ENCODE results near the gene BMP6. TPM values are rescaled to one million over a fixed set of nuclear protein-coding genes. Genes with fewer than 3 reads are reported as not detected.

BMP6 gene
- total RNA-seq, 1 experiment from 2014 or later = 1.9 TPM

GRCh38 chr6:7818257-7819214 is 92.6 kb downstream of the BMP6 start:
- H3K4me1 ChIP-seq (ENCODE audit: insufficient read depth, low read length, poor library complexity, severe bottlenecking) = no peaks in the 10 kb centered on the region
- BruUV-seq (replicated peaks) = no TSS peak
- no peaks in the 10 kb centered on the region for H3K9me3 ChIP-seq (ENCODE audit: low read depth, low read length, poor library complexity, severe bottlenecking)
- H3K36me3 ChIP-seq (ENCODE audit: insufficient read depth, low read length, poor library complexity, severe bottlenecking) = no peaks in the 10 kb centered on the region
- no peak overlapping the region for H3K4me3 ChIP-seq (ENCODE audit: low read depth, low read length, poor library complexity, severe bottlenecking)
- TF ChIP-seq CTCF (conservative IDR thresholded peaks at IDR 0.05; ENCODE audit: low read depth, low read length) (no peak), EZH2 (IDR thresholded peaks at IDR 0.05; ENCODE audit: borderline replicate concordance, low read depth, low read length, poor library complexity, severe bottlenecking) (no peak)
- no peak for DNase-seq (ENCODE audit: low spot score)
- no peaks in the 10 kb centered on the region for H3K27me3 ChIP-seq (replicated peaks; ENCODE audit: insufficient read depth, low read depth, low read length, poor library complexity)
- H3K27ac ChIP-seq (ENCODE audit: low read depth, low read length, poor library complexity, severe bottlenecking) = no peak overlapping the region
- ChIA-PET CTCF (no interaction called here), POLR2A (ENCODE audit: low non-redundant PET) (no interaction called here)
- intact Hi-C loops (cut with micrococcal nuclease; ENCODE audit: unreplicated experiment) = no loop called here

GRCh38 chr6:7819431-7820015 is 93.6 kb downstream of the BMP6 start:
- no peak overlapping the region for H3K4me3 ChIP-seq (ENCODE audit: low read depth, low read length, poor library complexity, severe bottlenecking)
- no peaks in the 10 kb centered on the region for H3K4me1 ChIP-seq (ENCODE audit: insufficient read depth, low read length, poor library complexity, severe bottlenecking)
- no peak overlapping the region for H3K27ac ChIP-seq (ENCODE audit: low read depth, low read length, poor library complexity, severe bottlenecking)
- no peaks in the 10 kb centered on the region for H3K36me3 ChIP-seq (ENCODE audit: insufficient read depth, low read length, poor library complexity, severe bottlenecking)
- DNase-seq (ENCODE audit: low spot score) = no peak
- BruUV-seq (replicated peaks) = no TSS peak
- H3K27me3 ChIP-seq (replicated peaks; ENCODE audit: insufficient read depth, low read depth, low read length, poor library complexity) = no peaks in the 10 kb centered on the region
- CTCF ChIA-PET = no interaction called here
- POLR2A ChIA-PET (ENCODE audit: low non-redundant PET) = no interaction called here
- TF ChIP-seq CTCF (conservative IDR thresholded peaks at IDR 0.05; ENCODE audit: low read depth, low read length) (no peak), EZH2 (IDR thresholded peaks at IDR 0.05; ENCODE audit: borderline replicate concordance, low read depth, low read length, poor library complexity, severe bottlenecking) (no peak)
- intact Hi-C loops (cut with micrococcal nuclease; ENCODE audit: unreplicated experiment) = no loop called here
- H3K9me3 ChIP-seq (ENCODE audit: low read depth, low read length, poor library complexity, severe bottlenecking) = no peaks in the 10 kb centered on the region

- Histone ChIP-seq H3K27me3 (replicated peaks; ENCODE audit: insufficient read depth, low read depth, low read length, poor library complexity) (no peaks in the 10 kb centered on the region), H3K4me3 (ENCODE audit: low read depth, low read length, poor library complexity, severe bottlenecking) (no peak overlapping the region), H3K4me1 (ENCODE audit: insufficient read depth, low read length, poor library complexity, severe bottlenecking) (no peaks in the 10 kb centered on the region), H3K36me3 (ENCODE audit: insufficient read depth, low read length, poor library complexity, severe bottlenecking) (no peaks in the 10 kb centered on the region), H3K9me3 (ENCODE audit: low read depth, low read length, poor library complexity, severe bottlenecking) (no peaks in the 10 kb centered on the region), H3K27ac (ENCODE audit: low read depth, low read length, poor library complexity, severe bottlenecking) (no peak overlapping the region)
- CTCF ChIA-PET = no interaction called here
- TF ChIP-seq CTCF (conservative IDR thresholded peaks at IDR 0.05; ENCODE audit: low read depth, low read length) (no peak), EZH2 (IDR thresholded peaks at IDR 0.05; ENCODE audit: borderline replicate concordance, low read depth, low read length, poor library complexity, severe bottlenecking) (no peak)
- no peak for DNase-seq (ENCODE audit: low spot score)
- no TSS peak for BruUV-seq (replicated peaks)
- intact Hi-C loops (cut with micrococcal nuclease; ENCODE audit: unreplicated experiment) = no loop called here
- POLR2A ChIA-PET (ENCODE audit: low non-redundant PET) = no interaction called here
Measured at GRCh38 chr6:7820288-7820835, 94.5 kb downstream of the BMP6 start.
